ENCODE data around the gene RREB1.
"Not testable (repeated sequence)": the region's sequence is repeated elsewhere in the genome, so short reads cannot be mapped to it uniquely, and the experiment has no call there.

Gene RREB1

DNA sequence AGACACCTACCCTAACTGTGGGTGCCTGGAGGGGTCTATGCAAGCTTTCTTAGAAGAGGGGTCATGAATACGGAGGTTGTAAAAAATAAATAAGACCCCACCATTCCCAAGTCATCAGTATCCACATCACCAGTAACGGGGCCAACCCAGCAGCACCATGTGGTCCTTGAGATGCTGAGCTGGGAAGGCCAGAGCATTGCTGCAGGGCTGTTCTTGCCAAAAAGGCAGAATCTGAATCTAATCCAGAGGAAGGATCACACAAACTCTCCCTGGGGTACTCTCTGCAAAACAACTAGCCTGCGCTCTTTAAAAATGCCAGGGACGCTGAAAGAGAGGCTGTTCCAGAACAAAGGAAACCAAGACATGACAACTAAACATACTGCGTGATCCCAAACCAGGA, 162.1 kb downstream of the RREB1 start:
- H3K36me3 ChIP-seq (ENCODE audit: control insufficient read depth, insufficient read depth, low read length), result no peaks in the 10 kb centered on the region
- H3K4me3 ChIP-seq (ENCODE audit: low read depth, low read length), result no peak overlapping the region
- no peaks in the 10 kb centered on the region for H3K9me3 ChIP-seq (ENCODE audit: control insufficient read depth, insufficient read depth, low read length)
- H3K9ac ChIP-seq (ENCODE audit: low read depth, low read length), result no peak overlapping the region
- no peaks in the 10 kb centered on the region for H3K4me1 ChIP-seq (ENCODE audit: control insufficient read depth, insufficient read depth, low read length)
- H3K27me3 ChIP-seq (ENCODE audit: control insufficient read depth, insufficient read depth, low read length), result no peaks in the 10 kb centered on the region

DNA sequence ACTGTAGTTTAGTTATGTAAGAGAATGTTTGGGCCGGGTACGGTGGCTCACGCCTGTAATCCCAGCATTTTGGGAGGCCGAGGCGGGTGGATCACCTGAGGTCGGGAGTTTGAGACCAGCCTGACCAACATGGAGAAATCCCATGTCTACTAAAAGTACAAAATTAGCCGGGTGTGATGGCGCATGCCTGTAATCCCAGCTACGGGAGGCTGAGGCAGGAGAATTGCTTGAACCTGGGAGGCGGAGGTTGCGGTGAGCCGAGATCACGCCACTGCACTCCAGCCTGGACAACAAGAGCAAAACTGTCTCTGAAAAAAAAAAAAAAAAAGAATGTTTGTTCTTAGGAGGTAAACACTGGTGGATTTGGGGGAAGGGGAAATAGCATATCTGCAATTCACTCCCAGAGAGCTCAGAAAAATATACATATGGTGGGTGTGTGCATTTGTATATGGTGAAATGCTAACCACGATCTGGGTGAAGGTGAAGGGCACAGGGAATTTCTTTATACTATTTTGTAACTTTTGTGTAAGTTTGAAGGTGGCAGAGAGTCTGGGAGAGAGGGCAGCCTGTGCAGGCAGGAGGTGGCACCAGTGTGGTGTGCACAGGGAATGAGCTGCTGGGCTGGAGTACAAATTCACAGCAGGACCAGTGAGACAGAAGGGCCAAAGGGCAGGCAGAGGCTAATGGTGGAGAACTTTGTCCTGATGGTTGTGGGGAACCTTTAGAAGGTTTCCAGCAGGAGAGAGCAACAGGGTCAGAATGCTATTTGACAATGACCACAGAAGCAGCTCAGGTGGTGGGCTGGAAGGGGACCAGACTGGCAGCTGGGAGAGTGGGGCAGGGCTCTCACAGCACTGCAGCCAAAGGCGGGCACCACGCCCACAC, 162.8 kb downstream of the RREB1 start:
- Histone ChIP-seq H3K9me3 (ENCODE audit: control insufficient read depth, insufficient read depth, low read length) (no peaks in the 10 kb centered on the region), H3K4me3 (ENCODE audit: low read depth, low read length) (no peak overlapping the region), H3K4me1 (ENCODE audit: control insufficient read depth, insufficient read depth, low read length) (no peaks in the 10 kb centered on the region), H3K36me3 (ENCODE audit: control insufficient read depth, insufficient read depth, low read length) (no peaks in the 10 kb centered on the region), H3K9ac (ENCODE audit: low read depth, low read length) (no peak overlapping the region), H3K27me3 (ENCODE audit: control insufficient read depth, insufficient read depth, low read length) (no peaks in the 10 kb centered on the region)

DNA sequence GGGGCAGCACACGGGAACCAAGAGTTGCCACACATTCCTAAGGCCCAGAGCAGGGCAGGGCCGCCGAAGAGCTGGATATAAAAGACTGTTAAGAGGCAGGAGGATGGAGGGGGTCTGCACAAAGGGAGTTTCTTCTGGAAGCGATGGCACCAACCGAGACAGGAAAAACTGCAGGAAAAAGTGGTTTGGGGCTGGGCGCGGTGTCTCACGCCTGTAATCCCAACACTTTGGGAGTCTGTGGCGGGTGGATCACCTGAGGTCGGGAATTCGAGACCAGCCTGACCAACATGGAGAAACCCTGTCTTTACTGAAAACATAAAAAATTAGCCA, 163.4 kb downstream of the RREB1 start:
- Histone ChIP-seq H3K36me3 (ENCODE audit: control insufficient read depth, insufficient read depth, low read length) (no peaks in the 10 kb centered on the region), H3K9ac (ENCODE audit: low read depth, low read length) (no peak overlapping the region), H3K4me1 (ENCODE audit: control insufficient read depth, insufficient read depth, low read length) (no peaks in the 10 kb centered on the region), H3K27me3 (ENCODE audit: control insufficient read depth, insufficient read depth, low read length) (no peaks in the 10 kb centered on the region), H3K9me3 (ENCODE audit: control insufficient read depth, insufficient read depth, low read length) (no peaks in the 10 kb centered on the region), H3K4me3 (ENCODE audit: low read depth, low read length) (no peak overlapping the region)

DNA sequence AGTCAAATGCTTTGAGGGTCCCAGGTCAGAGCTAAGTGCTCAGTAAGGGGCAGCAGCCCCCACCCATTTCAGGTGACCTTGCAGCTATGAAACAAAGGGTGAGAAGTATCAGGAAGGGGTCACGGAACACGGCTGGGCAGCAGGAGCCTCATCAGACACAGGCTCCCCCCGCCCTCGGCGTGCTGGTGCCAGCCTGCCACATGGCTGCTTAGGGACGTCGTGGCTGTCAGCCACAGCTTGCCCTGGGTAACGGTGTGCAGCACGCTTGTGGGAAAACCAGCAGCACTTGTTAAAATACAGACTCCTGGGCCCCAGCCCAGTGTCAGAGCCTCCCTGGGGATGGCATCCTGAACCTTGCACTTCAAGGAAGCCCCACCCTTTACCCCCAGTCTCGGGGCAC, 165.9 kb downstream of the RREB1 start:
- no peak overlapping the region for H3K9ac ChIP-seq (ENCODE audit: low read depth, low read length)
- no peaks in the 10 kb centered on the region for H3K27me3 ChIP-seq (ENCODE audit: control insufficient read depth, insufficient read depth, low read length)
- H3K36me3 ChIP-seq (ENCODE audit: control insufficient read depth, insufficient read depth, low read length), result no peaks in the 10 kb centered on the region
- no peaks in the 10 kb centered on the region for H3K4me1 ChIP-seq (ENCODE audit: control insufficient read depth, insufficient read depth, low read length)
- no peak overlapping the region for H3K4me3 ChIP-seq (ENCODE audit: low read depth, low read length)
- H3K9me3 ChIP-seq (ENCODE audit: control insufficient read depth, insufficient read depth, low read length), result no peaks in the 10 kb centered on the region

DNA sequence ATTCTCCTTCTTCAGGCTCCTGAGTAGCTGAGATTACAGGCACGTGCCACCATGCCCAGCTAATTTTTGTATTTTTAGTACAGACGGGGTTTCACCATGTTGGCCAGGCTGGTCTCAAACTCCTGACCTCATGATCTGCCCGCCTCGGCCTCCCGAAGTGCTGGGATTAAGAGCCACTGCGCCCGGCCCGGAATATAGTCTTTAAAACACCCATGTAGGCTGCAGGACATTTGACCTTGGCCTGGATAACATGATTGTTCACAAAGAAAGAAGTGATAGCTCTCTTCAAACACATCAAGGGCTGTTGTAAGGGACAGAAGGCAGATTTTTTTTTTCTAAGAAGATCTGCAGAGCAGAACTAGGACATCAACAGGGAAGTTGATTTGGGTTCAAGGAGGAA, 166.8 kb downstream of the RREB1 start:
- not testable (repeated sequence) for H3K4me3 ChIP-seq (ENCODE audit: low read depth, low read length); H3K36me3 ChIP-seq (ENCODE audit: control insufficient read depth, insufficient read depth, low read length); H3K27me3 ChIP-seq (ENCODE audit: control insufficient read depth, insufficient read depth, low read length); H3K9ac ChIP-seq (ENCODE audit: low read depth, low read length); H3K4me1 ChIP-seq (ENCODE audit: control insufficient read depth, insufficient read depth, low read length); H3K9me3 ChIP-seq (ENCODE audit: control insufficient read depth, insufficient read depth, low read length)

GRCh38 chr6:7276199-7276524, 168.4 kb downstream of the RREB1 start:
- Histone ChIP-seq H3K4me1 (ENCODE audit: control insufficient read depth, insufficient read depth, low read length) (no peaks in the 10 kb centered on the region), H3K4me3 (ENCODE audit: low read depth, low read length) (no peak overlapping the region), H3K9me3 (ENCODE audit: control insufficient read depth, insufficient read depth, low read length) (no peaks in the 10 kb centered on the region), H3K27me3 (ENCODE audit: control insufficient read depth, insufficient read depth, low read length) (no peaks in the 10 kb centered on the region), H3K9ac (ENCODE audit: low read depth, low read length) (no peak overlapping the region), H3K36me3 (ENCODE audit: control insufficient read depth, insufficient read depth, low read length) (no peaks in the 10 kb centered on the region)

DNA sequence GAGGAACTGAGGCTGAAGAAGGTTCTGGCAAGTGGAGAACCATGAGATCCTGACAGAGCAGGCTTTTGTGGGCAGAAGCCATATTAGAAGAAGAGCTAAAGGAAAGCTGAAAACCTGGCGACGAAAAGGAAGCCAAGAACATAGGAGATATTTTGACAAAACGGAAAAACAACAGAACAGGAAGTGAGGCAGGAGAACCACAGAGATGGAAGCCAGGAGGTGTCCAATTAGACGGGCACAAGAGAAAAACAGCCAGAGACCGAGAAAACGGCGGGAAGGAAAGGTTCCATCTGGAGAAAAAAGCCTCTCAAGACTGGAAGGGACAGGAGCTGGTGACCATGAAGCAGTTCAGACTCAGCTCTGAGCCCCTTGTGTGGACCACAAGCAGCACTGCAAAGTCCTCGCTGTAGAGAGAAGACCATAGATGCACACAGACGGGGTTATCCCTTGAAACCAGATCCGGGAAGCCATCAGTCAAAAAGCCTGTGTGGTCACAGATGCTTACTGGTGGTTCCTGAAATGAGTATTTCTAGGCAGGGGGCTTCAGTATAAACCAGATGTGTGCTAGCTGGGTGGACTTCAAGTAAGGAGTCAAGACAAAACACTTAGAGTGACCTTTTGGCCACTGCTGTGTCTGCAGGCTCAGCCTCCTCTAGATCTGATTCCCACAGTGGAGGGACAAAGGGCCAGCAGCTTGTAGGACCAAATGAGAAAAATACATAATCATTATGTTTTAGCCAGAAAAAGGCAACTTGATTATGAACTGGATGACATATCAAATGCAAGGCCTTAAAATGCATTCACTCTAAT, 174.5 kb downstream of the RREB1 start:
- H3K4me1 ChIP-seq (ENCODE audit: control insufficient read depth, insufficient read depth, low read length), result no peaks in the 10 kb centered on the region
- no peak overlapping the region for H3K4me3 ChIP-seq (ENCODE audit: low read depth, low read length)
- H3K9ac ChIP-seq (ENCODE audit: low read depth, low read length), result no peak overlapping the region
- no peaks in the 10 kb centered on the region for H3K27me3 ChIP-seq (ENCODE audit: control insufficient read depth, insufficient read depth, low read length)
- H3K36me3 ChIP-seq (ENCODE audit: control insufficient read depth, insufficient read depth, low read length), result no peaks in the 10 kb centered on the region
- no peaks in the 10 kb centered on the region for H3K9me3 ChIP-seq (ENCODE audit: control insufficient read depth, insufficient read depth, low read length)

- Histone ChIP-seq H3K4me1 (ENCODE audit: control insufficient read depth, insufficient read depth, low read length) (no peaks in the 10 kb centered on the region), H3K9me3 (ENCODE audit: control insufficient read depth, insufficient read depth, low read length) (no peaks in the 10 kb centered on the region), H3K9ac (ENCODE audit: low read depth, low read length) (no peak overlapping the region)
Observed at GRCh38 chr6:7283676-7284075, 175.9 kb downstream of the RREB1 start.

DNA sequence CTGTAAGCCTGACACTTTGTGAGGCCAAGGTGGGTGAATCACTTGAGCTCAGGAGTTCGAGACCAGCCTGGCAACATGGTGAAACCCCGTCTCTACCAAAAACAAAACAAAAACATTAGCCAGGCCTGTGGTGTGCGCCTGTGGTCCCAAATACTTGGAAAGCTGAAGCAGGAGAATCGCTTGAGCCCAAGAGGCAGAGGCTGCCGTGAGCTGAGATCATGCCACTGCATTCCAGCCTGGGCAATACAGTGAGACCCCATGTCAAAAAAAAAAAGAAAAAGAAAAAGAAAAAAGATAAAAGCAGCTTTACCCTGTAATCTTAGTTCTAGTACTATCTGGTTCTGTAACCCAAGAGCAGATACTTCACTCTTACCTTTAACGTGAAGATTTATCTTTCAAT, 177.7 kb downstream of the RREB1 start:
- no peaks in the 10 kb centered on the region for H3K9me3 ChIP-seq (ENCODE audit: control insufficient read depth, insufficient read depth, low read length)
- no peaks in the 10 kb centered on the region for H3K4me1 ChIP-seq (ENCODE audit: control insufficient read depth, insufficient read depth, low read length)
- no peaks in the 10 kb centered on the region for H3K27me3 ChIP-seq (ENCODE audit: control insufficient read depth, insufficient read depth, low read length)
- H3K36me3 ChIP-seq (ENCODE audit: control insufficient read depth, insufficient read depth, low read length), result peaks cover 8% of the 10 kb centered on the region
- H3K9ac ChIP-seq (ENCODE audit: low read depth, low read length), result no peak overlapping the region
- no peak overlapping the region for H3K4me3 ChIP-seq (ENCODE audit: low read depth, low read length)

More at GRCh38 chr6:7283676-7284075, 175.9 kb downstream of the RREB1 start:
- Histone ChIP-seq H3K36me3 (ENCODE audit: control insufficient read depth, insufficient read depth, low read length) (no peaks in the 10 kb centered on the region), H3K4me3 (ENCODE audit: low read depth, low read length) (no peak overlapping the region), H3K27me3 (ENCODE audit: control insufficient read depth, insufficient read depth, low read length) (no peaks in the 10 kb centered on the region)

- peaks cover 8% of the 10 kb centered on the region for H3K36me3 ChIP-seq (ENCODE audit: control insufficient read depth, insufficient read depth, low read length)
Observed at GRCh38 chr6:7290079-7290478, 182.3 kb downstream of the RREB1 start.

DNA sequence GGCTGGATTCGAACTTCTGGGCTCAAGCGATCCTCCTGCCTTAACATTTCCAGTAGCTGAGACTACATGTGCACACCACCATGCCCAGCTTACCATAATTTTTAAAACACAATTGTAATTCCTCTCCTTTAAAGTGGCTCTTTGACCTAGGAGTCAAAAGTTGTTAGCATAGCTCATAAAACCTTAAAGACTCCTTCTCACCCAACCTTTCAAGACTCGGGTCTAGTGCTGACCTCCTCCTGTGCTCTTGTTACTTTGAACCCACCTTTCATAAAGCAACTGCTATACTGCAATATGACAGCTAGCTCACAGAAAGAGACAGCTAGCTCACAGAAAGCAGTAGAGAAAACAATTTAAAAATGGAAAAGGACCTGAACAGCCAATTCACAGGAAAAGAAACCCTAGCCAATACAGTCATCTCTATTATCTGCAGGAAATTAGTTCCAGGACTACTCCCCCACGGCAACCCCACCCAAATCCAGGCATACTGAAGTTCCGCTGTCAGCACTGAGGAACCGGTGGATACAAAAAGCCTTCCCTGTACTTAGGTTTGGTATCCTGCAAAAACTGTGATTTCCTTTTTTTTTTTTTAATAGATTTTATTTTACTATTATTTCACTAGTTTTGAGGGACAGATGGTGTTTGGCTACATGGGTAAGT, 185.0 kb downstream of the RREB1 start:
- no peaks in the 10 kb centered on the region for H3K4me1 ChIP-seq (ENCODE audit: control insufficient read depth, insufficient read depth, low read length)
- H3K9ac ChIP-seq (ENCODE audit: low read depth, low read length), result no peak overlapping the region
- no peak overlapping the region for H3K4me3 ChIP-seq (ENCODE audit: low read depth, low read length)
- no peaks in the 10 kb centered on the region for H3K9me3 ChIP-seq (ENCODE audit: control insufficient read depth, insufficient read depth, low read length)
- H3K27me3 ChIP-seq (ENCODE audit: control insufficient read depth, insufficient read depth, low read length), result no peaks in the 10 kb centered on the region
- H3K36me3 ChIP-seq (ENCODE audit: control insufficient read depth, insufficient read depth, low read length), result peaks cover 12% of the 10 kb centered on the region

More at GRCh38 chr6:7290079-7290478, 182.3 kb downstream of the RREB1 start:
- Histone ChIP-seq H3K9me3 (ENCODE audit: control insufficient read depth, insufficient read depth, low read length) (no peaks in the 10 kb centered on the region), H3K4me3 (ENCODE audit: low read depth, low read length) (no peak overlapping the region), H3K27me3 (ENCODE audit: control insufficient read depth, insufficient read depth, low read length) (no peaks in the 10 kb centered on the region), H3K4me1 (ENCODE audit: control insufficient read depth, insufficient read depth, low read length) (no peaks in the 10 kb centered on the region), H3K9ac (ENCODE audit: low read depth, low read length) (no peak overlapping the region)
